ENCODE results near the gene ASIC2.

ASIC2 gene

GRCh38 chr17:33318241-33318640, 25.1 kb upstream of the ASIC2 start (continued):
- TF ChIP-seq RARB (CRISPR knock-in tag; IDR thresholded peaks at IDR 0.05) (no peak), ARNTL (CRISPR knock-in tag; IDR thresholded peaks at IDR 0.05; ENCODE audit: borderline replicate concordance, low read depth) (no peak)

- no peak for TF ChIP-seq CREB5 (CRISPR knock-in tag; IDR thresholded peaks at IDR 0.05; ENCODE audit: low read depth)
- TF ChIP-seq ZFP3 (CRISPR knock-in tag; IDR thresholded peaks at IDR 0.05), result no peak
- no peak for TF ChIP-seq CSRNP3 (CRISPR knock-in tag; IDR thresholded peaks at IDR 0.05)
- TF ChIP-seq TCF4 (CRISPR knock-in tag; IDR thresholded peaks at IDR 0.05; ENCODE audit: borderline replicate concordance), result no peak
- TF ChIP-seq ZNF70 (CRISPR knock-in tag; IDR thresholded peaks at IDR 0.05), result no peak
- TF ChIP-seq BACH2 (CRISPR knock-in tag; IDR thresholded peaks at IDR 0.05; ENCODE audit: borderline replicate concordance), result no peak
- TF ChIP-seq ZNF565 (CRISPR knock-in tag; conservative IDR thresholded peaks at IDR 0.05; ENCODE audit: low read depth), result no peak
- TF ChIP-seq ARNTL (CRISPR knock-in tag; IDR thresholded peaks at IDR 0.05; ENCODE audit: borderline replicate concordance, low read depth), result no peak
- TF ChIP-seq RARB (CRISPR knock-in tag; IDR thresholded peaks at IDR 0.05), result no peak
- ATAC-seq, result no peak
These were observed 23.7 kb upstream of the ASIC2 start for GRCh38 chr17:33316746-33317145.

- TF ChIP-seq TOX (CRISPR knock-in tag; IDR thresholded peaks at IDR 0.05; ENCODE audit: borderline replicate concordance) (no peak), POU6F1 (CRISPR knock-in tag; IDR thresholded peaks at IDR 0.05; ENCODE audit: borderline replicate concordance, low read depth) (no peak), OSR1 (CRISPR knock-in tag; IDR thresholded peaks at IDR 0.05) (no peak), RARB (CRISPR knock-in tag; IDR thresholded peaks at IDR 0.05) (no peak), TCF4 (CRISPR knock-in tag; IDR thresholded peaks at IDR 0.05; ENCODE audit: borderline replicate concordance) (no peak), ZFP3 (CRISPR knock-in tag; IDR thresholded peaks at IDR 0.05) (no peak), ZNF8 (CRISPR knock-in tag; IDR thresholded peaks at IDR 0.05) (no peak), ARNTL (CRISPR knock-in tag; IDR thresholded peaks at IDR 0.05; ENCODE audit: borderline replicate concordance, low read depth) (no peak), ZNF565 (CRISPR knock-in tag; conservative IDR thresholded peaks at IDR 0.05; ENCODE audit: low read depth) (no peak), PPARA (CRISPR knock-in tag; IDR thresholded peaks at IDR 0.05; ENCODE audit: borderline replicate concordance) (no peak), ISL1 (CRISPR knock-in tag; IDR thresholded peaks at IDR 0.05) (no peak), PATZ1 (CRISPR knock-in tag; IDR thresholded peaks at IDR 0.05; ENCODE audit: borderline replicate concordance) (no peak), GLIS3 (CRISPR knock-in tag; IDR thresholded peaks at IDR 0.05) (no peak), ZFP30 (CRISPR knock-in tag; IDR thresholded peaks at IDR 0.05) (no peak)
- no peak for ATAC-seq
These were observed 17.2 kb upstream of the ASIC2 start for GRCh38 chr17:33310296-33310695.

GRCh38 chr17:33303254-33303653, 10.2 kb upstream of the ASIC2 start:
- no peak for ATAC-seq
- TF ChIP-seq PATZ1 (CRISPR knock-in tag; IDR thresholded peaks at IDR 0.05; ENCODE audit: borderline replicate concordance) (no peak), RARB (CRISPR knock-in tag; IDR thresholded peaks at IDR 0.05) (no peak), CSDC2 (CRISPR knock-in tag; IDR thresholded peaks at IDR 0.05) (no peak), SNAI2 (CRISPR knock-in tag; IDR thresholded peaks at IDR 0.05) (no peak), OSR1 (CRISPR knock-in tag; IDR thresholded peaks at IDR 0.05) (no peak), GLIS3 (CRISPR knock-in tag; IDR thresholded peaks at IDR 0.05) (no peak), TSHZ2 (CRISPR knock-in tag; IDR thresholded peaks at IDR 0.05) (no peak), CREB5 (CRISPR knock-in tag; IDR thresholded peaks at IDR 0.05; ENCODE audit: low read depth) (no peak), TOX (CRISPR knock-in tag; IDR thresholded peaks at IDR 0.05; ENCODE audit: borderline replicate concordance) (no peak), ESRRG (CRISPR knock-in tag; IDR thresholded peaks at IDR 0.05) (no peak), ZFP30 (CRISPR knock-in tag; IDR thresholded peaks at IDR 0.05) (no peak)

All from SK-N-SH treated with all-trans-retinoic acid at 6 μM for 48 hours (cell line).